ENCODE measurements around the gene GNB5.
"Not testable (repeated sequence)": the region's sequence is repeated elsewhere in the genome, so short reads cannot be mapped to it uniquely, and the experiment has no call there.

Gene GNB5

DNA sequence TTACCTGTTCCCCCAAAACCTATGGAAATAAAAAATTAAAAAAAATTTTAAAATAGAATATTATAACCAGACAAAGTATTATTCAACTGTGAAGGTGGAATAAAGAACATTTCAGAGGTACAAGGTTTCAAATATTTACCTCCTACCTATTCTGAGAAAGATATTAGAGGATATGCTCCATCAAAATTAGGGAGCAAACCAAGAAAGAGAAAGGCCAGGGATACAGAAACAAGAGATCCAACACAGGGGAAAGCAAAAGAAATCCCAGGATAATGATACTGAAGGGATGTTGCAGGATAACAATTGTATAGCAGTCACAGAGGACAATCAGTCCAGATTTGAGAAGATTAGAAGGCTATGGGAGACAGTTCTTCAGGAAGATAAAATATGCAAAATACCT lies 101.0 kb downstream of the GNB5 start:
- DNase-seq: no peak

DNA sequence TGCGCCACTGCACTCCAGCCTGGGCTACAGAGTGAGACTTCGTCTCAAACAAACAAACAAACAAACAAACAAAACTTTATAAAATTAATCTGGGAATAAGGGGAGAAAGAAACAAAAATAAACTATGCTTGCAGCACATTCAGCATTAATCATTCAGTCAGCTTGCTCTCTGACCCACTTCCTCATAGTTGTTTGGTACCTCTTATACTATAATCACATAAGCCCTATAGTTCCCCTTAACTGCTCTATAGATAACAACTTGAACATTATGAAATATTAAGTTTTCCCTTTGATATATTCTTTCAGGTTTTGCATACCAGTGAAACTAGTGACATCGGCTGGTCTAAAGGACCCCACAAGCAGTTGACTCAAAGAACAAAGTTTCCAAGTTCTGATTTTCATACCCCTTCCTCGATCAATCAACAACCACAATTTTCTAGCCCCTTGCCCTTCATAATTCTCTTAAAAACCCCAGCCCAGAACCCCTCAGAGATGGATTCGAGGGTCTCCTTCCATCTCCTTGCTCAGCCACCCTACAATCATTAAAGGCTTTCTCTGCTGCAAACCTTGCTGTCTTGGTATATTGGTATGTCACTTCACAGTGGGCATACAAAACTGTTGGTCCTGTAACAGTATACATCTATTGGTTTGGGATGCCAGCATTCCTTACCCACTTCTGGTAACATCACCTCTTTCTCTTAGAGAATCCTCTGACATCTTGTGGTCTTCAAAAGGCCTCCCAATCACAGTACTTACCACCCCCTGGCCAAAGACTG lies 105.0 kb downstream of the GNB5 start:
- no peak for DNase-seq

DNA sequence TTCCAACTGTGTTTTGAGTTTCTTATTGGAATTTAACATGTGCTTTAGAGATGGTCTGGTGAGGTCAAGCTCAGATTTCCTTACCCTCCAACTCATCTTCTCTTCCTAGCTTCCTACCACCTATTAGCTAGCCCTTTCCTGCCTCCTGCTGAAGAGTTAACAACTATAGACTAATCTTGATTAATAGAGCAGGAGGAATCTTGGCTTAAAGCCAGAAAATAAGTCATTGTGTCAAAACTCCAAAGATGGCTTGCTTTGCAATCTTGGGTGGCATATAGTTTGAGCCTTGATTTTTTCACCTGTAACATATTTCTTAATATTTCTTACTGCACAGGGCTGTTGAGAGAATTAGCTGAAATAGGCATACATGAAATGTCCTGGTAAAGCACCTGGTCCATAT lies 105.9 kb downstream of the GNB5 start:
- no peak for DNase-seq

DNA sequence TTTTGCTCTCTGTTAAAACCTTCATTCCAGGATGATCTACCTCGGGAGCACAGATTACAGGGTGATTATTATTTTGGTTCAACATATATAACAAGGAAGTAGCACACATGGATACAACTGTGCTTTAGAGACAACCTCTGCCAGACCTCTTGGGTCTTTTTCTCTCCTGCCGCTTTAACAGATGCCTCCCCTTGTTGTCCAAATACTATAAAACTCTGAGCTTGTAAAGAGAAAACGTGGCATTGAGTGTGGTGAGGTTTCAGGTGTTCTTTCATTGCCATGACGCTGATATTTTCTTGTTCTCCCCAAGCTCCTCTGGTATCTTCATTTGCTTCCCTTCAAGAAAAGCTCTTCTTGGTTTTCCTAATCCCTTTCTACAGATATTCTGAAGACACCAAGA lies 107.6 kb downstream of the GNB5 start:
- DNase-seq: no peak

DNA sequence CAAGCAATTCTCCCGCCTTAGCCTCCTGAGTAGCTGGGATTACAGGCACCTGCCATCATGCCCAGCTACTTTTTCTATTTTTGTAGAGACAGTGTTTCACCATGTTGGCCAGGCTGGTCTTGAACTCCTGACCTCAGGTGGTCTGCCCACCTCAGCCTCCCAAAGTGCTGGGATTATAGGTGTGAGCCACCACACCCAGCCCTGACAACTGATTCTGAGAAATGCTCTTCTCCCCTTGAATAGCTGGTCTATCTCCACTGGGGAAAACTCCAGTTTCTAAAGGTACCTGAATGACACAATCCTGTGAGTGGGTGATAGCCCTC lies 108.2 kb downstream of the GNB5 start:
- not testable (repeated sequence) for DNase-seq

DNA sequence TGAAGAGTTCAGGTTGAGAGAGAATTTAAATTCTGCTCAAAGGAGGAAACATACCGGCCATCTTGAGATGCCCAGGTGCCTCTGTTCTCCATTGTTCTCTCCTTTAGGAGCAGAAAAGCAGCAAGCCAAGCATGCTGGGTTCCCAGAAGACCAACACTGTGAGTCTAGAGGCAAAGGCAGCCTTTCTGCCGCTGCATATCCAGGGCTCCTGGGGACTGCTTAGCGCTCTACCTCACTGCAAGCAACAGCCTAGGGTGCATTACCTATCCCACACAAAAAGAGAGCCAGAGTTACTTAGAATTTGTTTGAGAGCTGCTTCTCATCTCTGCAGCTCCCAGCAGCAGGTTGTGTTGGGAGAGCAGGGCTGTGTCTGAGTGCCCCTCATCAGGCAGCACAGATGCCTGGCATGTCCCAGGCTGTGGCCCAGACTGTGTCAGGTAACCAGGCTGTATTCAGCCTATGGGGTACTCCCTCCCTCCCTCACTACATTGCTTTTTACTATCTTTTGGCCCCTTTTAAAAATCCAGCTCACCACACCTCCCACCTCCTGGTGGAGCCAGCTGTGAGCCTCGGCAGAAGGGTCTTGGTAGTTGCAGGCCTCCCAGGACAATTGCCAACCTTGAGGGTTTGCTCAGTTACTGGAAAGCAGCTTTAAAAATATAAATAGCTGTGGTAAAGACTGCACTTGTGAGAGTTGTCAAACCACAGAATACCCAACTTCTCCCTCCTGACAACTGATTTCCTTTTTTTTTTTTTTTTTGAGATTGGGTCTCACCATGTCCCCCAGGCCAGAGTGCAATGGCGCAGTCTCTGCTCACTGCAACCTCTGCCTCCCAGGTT lies 108.8 kb downstream of the GNB5 start:
- DNase-seq: peak; percentile 48

DNA sequence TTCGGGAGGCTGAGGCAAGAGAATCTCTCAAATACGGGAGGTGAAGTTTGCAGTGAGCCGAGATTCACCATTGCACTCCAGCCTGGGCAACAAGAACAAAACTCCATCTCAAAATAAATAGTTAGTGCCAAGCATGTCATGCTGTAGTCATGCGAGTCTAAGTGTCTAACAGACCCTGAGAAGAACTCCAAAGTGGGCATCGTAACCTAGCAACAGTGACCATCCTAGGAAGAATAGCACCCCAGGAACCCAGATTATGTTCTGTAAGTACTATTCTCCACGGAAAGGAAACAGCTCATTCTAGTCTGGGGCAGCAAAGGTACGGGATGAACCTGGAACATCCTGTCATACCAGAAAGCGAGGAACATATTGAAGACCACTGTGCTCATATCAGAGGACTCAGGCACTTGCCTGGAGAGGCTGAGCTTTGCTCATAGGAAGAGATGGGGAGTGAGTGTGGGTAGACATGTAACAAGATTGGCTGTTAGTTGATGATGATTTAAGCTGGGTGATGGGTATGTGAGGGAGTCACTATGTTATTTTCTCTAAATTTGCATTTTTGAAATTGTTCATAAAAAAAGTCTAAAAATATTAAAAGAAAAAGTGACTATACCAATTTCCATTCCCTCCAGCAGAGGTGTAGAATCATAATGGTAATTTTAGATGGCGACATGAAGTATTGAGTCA lies 110.3 kb downstream of the GNB5 start:
- no peak for DNase-seq

DNA sequence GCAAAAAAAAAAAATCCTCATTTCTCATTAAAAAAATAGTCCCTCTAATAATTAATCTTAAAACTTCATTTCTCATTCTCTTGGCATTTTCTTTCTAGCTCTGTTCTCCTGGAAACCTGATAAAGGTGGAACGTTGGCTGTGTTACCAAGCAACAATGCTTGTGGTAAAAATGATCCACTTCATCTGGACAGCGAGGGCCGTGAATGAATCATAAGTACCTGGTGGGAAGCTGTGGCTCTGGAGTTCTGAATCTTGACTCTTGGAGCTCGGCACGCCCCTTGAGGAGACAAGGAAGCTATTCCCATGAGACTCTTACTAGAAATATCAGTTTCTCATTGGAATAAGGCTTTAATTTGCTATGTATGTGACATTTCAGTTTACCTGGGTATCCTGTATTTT lies 111.2 kb downstream of the GNB5 start:
- no peak for DNase-seq

DNA sequence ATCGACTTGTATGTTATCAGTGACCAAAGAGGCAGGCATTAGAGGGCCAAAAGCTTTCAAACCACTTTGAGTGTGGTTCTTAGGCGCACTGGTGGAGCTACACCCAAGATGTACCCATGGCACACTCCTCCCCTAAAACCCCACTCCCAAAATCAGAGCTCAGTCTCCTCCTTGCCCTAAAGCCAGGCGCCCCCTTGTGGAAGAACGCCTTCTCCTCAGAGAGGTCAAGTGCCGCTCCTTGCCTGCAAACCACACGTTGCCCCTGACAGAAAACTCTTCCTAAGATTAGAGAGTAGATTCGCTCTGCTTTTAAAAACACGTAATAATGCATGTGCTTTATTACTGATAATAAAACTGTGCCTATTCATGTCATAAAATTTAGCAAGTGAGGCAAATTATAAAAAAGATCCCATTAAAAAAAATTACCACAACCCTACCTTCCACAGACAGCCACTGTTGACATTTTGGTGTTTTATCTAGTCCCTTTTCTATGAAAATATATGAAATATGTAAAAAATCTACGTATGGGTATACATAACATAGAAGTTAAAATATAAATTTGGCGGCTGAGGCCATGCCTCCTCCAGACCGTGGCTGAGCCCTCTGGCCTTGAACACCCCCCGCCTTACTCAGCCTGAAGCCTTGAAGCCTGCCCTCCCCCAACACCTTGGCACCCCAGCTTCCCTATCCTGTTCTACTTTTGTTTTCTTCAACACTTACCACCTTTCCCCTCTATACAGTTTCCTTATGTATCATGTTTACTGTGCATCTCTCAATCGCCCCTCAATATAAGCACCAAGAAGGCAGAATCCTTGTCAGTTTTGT lies 112.1 kb downstream of the GNB5 start:
- DNase-seq: peak; percentile 72

DNA sequence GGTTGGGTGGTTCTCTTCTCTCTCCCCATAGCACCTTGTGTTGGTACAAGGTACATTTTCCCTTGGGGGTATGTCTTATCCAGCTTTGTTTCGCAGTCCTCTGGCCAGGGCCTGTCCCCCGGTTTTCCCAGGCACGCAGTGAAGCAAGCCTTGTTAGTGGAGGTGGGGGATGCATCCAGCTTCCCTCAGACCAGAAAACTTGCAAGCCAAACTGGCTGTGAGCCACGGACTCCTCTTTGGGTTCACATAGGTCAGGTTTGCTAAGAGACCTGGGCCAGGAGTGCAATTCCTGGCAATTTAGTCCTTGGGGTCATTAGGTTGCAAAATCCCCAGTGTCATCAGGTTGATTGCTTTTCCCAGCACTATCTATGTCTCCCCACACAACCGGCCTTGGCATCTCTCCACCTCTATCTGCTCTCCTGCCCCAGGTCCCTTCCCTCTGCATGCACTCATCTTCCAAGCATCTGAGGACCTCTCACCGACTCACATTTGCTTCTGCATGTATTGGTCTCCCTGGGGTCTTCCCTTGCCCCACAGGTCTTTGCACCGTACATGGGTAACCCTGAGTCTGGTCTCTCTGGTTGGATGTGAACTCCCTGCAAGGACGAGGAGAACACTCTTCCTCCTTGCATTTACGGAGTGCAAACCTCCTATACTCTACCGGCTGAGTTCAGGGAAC lies 112.9 kb downstream of the GNB5 start:
- no peak for DNase-seq

DNA sequence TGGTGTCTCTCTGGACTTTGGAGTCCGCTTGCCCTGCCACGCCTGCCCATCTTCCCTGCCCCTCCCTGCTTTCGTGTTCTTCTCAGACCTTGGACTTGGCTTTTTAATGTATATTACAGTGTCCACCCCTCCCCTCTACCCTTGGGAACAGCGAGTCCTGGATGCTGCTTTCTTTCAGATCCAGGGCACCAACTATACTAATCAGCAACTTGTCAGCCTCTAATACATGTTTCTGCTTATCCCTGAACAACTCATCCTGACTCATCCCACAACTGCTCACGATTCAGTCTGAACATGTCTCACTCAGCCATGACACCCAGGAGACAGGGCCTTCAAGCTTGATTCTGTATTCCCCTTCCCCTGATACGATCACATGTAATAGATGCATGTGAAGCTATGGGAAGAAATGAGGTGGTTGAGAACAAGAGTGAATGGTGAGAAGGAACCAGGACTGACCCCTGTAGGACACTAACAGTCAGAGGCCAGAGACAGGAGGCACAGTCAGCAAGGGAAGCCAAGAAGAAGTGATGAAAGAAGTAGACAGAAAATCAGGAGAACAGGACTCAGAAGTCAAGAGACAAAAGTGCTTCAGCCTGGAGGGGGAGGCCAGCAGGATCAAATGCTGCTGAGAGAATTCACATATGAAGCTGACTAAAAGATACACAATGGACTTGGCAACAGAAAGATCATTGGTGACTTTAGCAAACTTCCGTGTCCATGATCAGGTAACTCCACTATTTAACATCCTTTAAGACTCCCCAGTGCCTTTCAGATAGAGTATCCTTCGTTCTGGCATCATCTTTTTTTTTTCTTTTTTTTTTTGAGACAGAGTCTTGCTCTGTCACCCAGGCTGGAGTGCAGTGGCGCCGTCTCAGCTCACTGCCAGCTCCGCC lies 114.1 kb downstream of the GNB5 start:
- peak; percentile 85 for DNase-seq

DNA sequence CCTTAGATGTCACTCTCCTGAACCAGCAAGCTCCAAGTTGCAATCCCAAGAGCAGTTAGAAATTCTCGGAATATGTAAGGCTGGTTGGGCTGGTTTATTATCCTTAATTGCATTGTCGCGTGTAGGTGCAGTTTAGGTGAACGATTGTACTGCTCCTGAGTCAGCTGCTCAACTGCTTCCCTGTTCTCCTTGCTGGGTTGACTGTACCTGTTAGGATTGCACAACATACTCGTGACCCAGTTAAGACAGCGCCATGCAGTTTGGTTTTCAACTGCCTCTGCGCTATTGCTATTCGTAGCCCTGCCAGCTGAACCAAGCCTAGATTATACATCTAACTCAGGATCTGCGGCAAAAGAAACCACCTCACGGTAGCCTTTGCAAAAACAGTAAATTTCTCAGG lies 119.6 kb downstream of the GNB5 start:
- DNase-seq: no peak

DNA sequence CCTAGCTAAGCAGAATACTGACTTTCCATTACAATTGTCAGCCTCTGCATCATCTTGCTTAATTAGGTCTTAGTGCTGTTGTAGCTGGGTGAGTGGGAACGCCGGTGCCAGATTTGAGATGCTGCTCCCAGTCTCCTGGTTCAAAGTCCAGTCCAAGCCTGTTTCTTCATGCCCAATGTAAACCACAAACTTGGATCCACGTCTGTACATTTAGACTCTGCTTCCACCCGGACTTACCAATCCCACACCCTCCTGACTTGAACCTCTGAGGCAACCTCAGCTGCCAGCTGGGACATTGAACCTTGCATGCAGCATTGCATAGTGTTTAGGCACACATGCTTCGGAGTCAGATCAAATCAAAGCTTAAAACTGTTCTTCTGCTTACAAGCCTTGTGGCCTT lies 121.6 kb downstream of the GNB5 start:
- no peak for DNase-seq

DNA sequence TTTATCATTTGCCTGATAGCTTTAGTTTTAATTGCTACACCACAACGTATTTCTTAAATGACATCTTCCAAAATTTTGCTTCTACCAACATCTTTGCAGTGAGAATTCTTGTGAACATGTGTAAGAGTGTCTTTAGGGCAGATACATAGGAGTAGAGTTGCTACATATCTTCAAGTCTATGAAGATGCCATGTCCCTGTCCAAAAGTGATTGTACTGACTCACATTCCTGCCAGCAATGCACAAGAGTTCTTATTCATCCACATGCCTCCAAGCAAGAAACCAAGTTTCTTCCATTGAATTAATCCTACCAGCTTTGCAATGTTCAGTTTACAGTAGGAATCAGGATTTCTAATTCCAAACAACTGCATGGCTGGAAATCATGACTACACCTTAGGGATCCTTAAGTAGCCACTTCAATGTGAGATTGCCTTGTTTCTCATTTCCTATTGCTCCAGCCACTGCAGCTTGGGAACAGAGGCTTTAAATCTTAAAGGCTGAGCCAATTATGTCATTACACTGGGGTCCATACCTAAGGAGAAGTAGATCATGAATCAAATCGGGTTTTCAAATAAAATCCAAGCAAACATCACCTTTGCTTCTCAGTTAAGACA lies 123.1 kb downstream of the GNB5 start:
- DNase-seq: no peak

DNA sequence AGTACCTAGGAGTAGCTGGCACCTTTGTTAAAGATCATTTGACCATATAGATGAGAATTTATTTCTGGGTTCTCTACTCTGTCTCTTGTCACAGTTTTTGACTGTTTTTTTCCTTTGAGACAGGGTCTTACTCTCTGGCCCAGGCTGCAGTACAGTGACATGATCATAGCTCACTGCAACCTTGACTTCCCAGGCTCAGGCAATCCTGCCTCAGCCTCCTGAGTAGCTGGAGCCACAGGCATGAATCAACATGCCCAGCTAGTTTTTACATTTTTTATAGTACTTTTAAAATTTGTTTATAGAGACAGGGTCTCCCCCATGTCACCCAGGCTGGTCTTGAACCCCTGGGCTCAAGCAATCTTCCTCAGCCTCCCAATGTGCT lies 123.7 kb downstream of the GNB5 start:
- no peak for DNase-seq

DNA sequence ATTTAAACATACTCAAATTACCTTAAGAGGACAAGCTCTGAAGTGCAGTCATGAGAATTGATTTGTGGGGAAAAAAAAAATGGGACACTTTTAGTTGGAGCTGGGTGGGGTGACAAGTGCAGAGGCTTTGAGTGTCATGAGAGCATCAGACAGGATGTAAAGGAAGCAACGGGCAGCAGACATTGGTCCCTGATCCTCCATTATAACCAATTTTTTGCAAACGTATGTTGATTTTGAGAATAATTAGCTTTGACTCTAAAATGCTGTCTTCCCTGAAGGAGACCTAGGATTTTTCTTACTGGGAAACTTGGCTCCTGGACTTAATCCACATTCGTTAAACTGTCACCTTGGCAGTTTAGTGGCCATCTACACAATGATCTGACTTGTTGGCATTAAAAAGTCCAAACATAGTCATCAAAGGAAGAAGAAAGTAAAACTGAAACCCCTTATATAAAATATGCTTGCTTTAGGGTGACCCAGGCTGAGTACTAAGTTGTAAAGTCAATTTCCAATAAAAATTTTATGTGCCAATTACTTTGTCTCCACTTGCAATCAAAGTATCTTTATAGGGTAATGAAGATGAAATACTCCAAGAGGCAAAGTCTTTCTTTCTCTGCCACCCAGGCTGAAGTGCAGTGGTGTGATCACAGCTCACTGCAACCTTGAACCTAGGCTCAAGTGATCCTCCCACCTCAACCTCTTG lies 124.2 kb downstream of the GNB5 start:
- DNase-seq: no peak
